ENCODE measurements around the gene UBE2J1.

UBE2J1 gene

DNA sequence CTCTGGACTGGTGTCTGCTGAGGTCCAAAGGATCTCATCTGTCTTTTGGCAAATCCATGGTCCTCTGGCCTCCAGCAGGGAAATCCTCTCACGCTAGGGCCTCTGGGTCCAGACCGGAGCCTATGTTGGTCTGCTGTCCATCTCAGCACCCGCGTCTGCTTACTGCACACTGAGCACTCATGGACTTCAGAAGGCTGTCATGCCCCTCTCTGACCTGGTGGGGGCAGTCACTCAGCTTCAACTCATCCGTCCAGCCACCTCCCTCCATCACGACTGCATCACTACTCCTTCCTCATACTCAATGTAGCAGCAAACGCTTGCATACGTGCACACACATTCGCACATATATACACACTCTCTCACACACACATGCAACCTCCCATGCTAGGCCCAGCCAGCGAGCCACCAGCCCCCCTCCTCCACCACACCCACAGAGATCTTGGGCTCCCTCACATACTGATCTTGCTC lies 70.7 kb downstream of the UBE2J1 start:
- H4K8ac ChIP-seq (ENCODE audit: low read depth, low read length), result peak overlapping the region; percentile 44
- no peak overlapping the region for H3K4me2 ChIP-seq (ENCODE audit: insufficient read depth, low read length, poor library complexity, severe bottlenecking)
- H3K18ac ChIP-seq (ENCODE audit: low read length), result no peak overlapping the region
- H3K27ac ChIP-seq (replicated peaks; ENCODE audit: low read length), result no peak overlapping the region
- peak; percentile 20 for DNase-seq (ENCODE audit: low spot score)
- no peak overlapping the region for H2BK5ac ChIP-seq (ENCODE audit: low read length)
- peaks cover 4 to 6% of the 10 kb centered on the region in 2 donors for H3K4me1 ChIP-seq (ENCODE audit: control insufficient read depth in 2 of 2, insufficient read depth in 1 of 2, low read depth in 1 of 2, low read length in 2 of 2)
- no peak overlapping the region for H3K4me3 ChIP-seq (ENCODE audit: low read length in 2 of 2)
- no peak overlapping the region for H2BK120ac ChIP-seq (ENCODE audit: low read depth, low read length)
- no CpG with 5 or more reads among the region's 10 CpGs for WGBS, 2 donors (ENCODE audit: extremely low coverage in 2 of 2, insufficient read length in 2 of 2, insufficient replicate concordance in 1 of 2)
- no peak overlapping the region for H3K23ac ChIP-seq (ENCODE audit: low read depth, low read length, poor library complexity)
- no peaks in the 10 kb centered on the region for H3K36me3 ChIP-seq (replicated peaks in 1 of 2; ENCODE audit: control insufficient read depth in 2 of 2, insufficient read depth in 2 of 2, low read length in 2 of 2)
- H3K9me3 ChIP-seq (replicated peaks in 1 of 2; ENCODE audit: control insufficient read depth in 2 of 2, insufficient read depth in 1 of 2, low read depth in 1 of 2, low read length in 2 of 2), result no peaks in the 10 kb centered on the region
- H3K27me3 ChIP-seq (ENCODE audit: control insufficient read depth in 3 of 3, insufficient read depth in 3 of 3, low read depth in 1 of 3, low read length in 3 of 3), result no peaks in the 10 kb centered on the region
- no peak overlapping the region for H4K91ac ChIP-seq (ENCODE audit: low read depth, low read length, poor library complexity)
- no peak overlapping the region for H3K4ac ChIP-seq (ENCODE audit: low read length)
- no peak overlapping the region for H2AK5ac ChIP-seq (ENCODE audit: low read depth, low read length)
- no peak overlapping the region for H3K9ac ChIP-seq (ENCODE audit: low read depth, low read length, poor library complexity)
- no peak overlapping the region for H2BK15ac ChIP-seq (ENCODE audit: low read length)
- no peak overlapping the region for H3K14ac ChIP-seq (ENCODE audit: low read length)
- H2AFZ ChIP-seq (ENCODE audit: low read length), result no peak overlapping the region
- H2BK12ac ChIP-seq (ENCODE audit: low read length), result no peak overlapping the region
- H3K79me1 ChIP-seq (ENCODE audit: low read depth, low read length), result no peaks in the 10 kb centered on the region

GRCh38 chr6:89278956-89279355 lies 73.6 kb downstream of the UBE2J1 start:
- Histone ChIP-seq H3K4me3 (ENCODE audit: low read length in 2 of 2) (no peak overlapping the region), H3K4me2 (ENCODE audit: insufficient read depth, low read length, poor library complexity, severe bottlenecking) (no peak overlapping the region), H2BK5ac (ENCODE audit: low read length) (no peak overlapping the region), H4K91ac (ENCODE audit: low read depth, low read length, poor library complexity) (no peak overlapping the region), H3K14ac (ENCODE audit: low read length) (peak overlapping the region; percentile 41), H3K9me3 (replicated peaks in 1 of 2; ENCODE audit: control insufficient read depth in 2 of 2, insufficient read depth in 1 of 2, low read depth in 1 of 2, low read length in 2 of 2) (no peaks in the 10 kb centered on the region), H3K4me1 (ENCODE audit: control insufficient read depth in 2 of 2, insufficient read depth in 1 of 2, low read depth in 1 of 2, low read length in 2 of 2) (no peaks in the 10 kb centered on the region), H3K9ac (ENCODE audit: low read depth, low read length, poor library complexity) (no peak overlapping the region), H3K79me1 (ENCODE audit: low read depth, low read length) (no peaks in the 10 kb centered on the region), H3K4ac (ENCODE audit: low read length) (no peak overlapping the region), H3K18ac (ENCODE audit: low read length) (peak overlapping the region; percentile 27), H3K36me3 (replicated peaks in 1 of 2; ENCODE audit: control insufficient read depth in 2 of 2, insufficient read depth in 2 of 2, low read length in 2 of 2) (no peaks in the 10 kb centered on the region), H3K23ac (ENCODE audit: low read depth, low read length, poor library complexity) (no peak overlapping the region), H2BK120ac (ENCODE audit: low read depth, low read length) (peak overlapping the region; percentile 42), H3K27me3 (ENCODE audit: control insufficient read depth in 3 of 3, insufficient read depth in 3 of 3, low read depth in 1 of 3, low read length in 3 of 3) (peaks cover 0 to 6% (median 0%) of the 10 kb centered on the region in 3 experiments), H4K8ac (ENCODE audit: low read depth, low read length) (no peak overlapping the region), H2BK15ac (ENCODE audit: low read length) (no peak overlapping the region), H2BK12ac (ENCODE audit: low read length) (no peak overlapping the region), H3K27ac (replicated peaks; ENCODE audit: low read length) (no peak overlapping the region), H2AK5ac (ENCODE audit: low read depth, low read length) (no peak overlapping the region), H2AFZ (ENCODE audit: low read length) (no peak overlapping the region)
- DNase-seq (ENCODE audit: low spot score), result no peak
- WGBS, 2 donors (ENCODE audit: extremely low coverage in 2 of 2, insufficient read length in 2 of 2, insufficient replicate concordance in 1 of 2), result no CpG with 5 or more reads among the region's 9 CpGs
